MCF 10A (cell line): ENCODE data around the gene AVEN. TPM values are rescaled to one million over a fixed set of nuclear protein-coding genes. Genes with fewer than 3 reads are reported as not detected.

ENCODE experiments used
- BruUV-seq: library from RNA; stranded (reverse); fragments of 400-500 nt; replicated peaks from 2 replicates; lab custom pipeline; 2021; lab: Mats Ljungman, UMichigan
- CTCF ChIA-PET: fragments of 300-600 bp; sonication (Branson Sonifier 250); formaldehyde crosslinking; extraction: SDS; loops from one replicate; lab custom pipeline; 2021; ENCODE audit warnings: antibody characterized with exemption, inconsistent platforms; lab: Yijun Ruan, JAX
- POLR2A ChIA-PET: fragments of 300-600, 350-650 bp; sonication (Branson Sonifier 250); formaldehyde crosslinking; extraction: SDS; loops from one replicate; lab custom pipeline; 2020; ENCODE audit warnings: antibody characterized with exemption, inconsistent platforms; lab: Yijun Ruan, JAX
- DNase-seq: peaks from one replicate; pipeline ENCODE4 v3.0.0-alpha.2; 2018; ENCODE audit not compliant: unreplicated experiment
- H3K27ac Mint-ChIP-seq: one replicate; pipeline ENCODE4 v1.8.0; 2022; ENCODE audit warnings: mild to moderate bottlenecking, low read depth, mixed read lengths; ENCODE audit not compliant: unreplicated experiment
- H3K27me3 Mint-ChIP-seq: one replicate; pipeline ENCODE4 v1.8.0; 2022; ENCODE audit warnings: mixed read lengths; ENCODE audit not compliant: insufficient read depth, unreplicated experiment
- H3K36me3 Mint-ChIP-seq: one replicate; pipeline ENCODE4 v1.8.0; 2022; ENCODE audit warnings: mild to moderate bottlenecking, moderate library complexity, mixed read lengths; ENCODE audit not compliant: insufficient read depth, unreplicated experiment
- H3K4me1 Mint-ChIP-seq: one replicate; pipeline ENCODE4 v1.8.0; 2022; ENCODE audit warnings: mixed read lengths; ENCODE audit not compliant: insufficient read depth, unreplicated experiment
- H3K4me3 Mint-ChIP-seq: one replicate; pipeline ENCODE4 v1.8.0; 2022; ENCODE audit warnings: mild to moderate bottlenecking, moderate library complexity, mixed read lengths; ENCODE audit not compliant: unreplicated experiment
- H3K9me3 Mint-ChIP-seq: one replicate; pipeline ENCODE4 v1.8.0; 2022; ENCODE audit warnings: mixed read lengths; ENCODE audit not compliant: unreplicated experiment
- CTCF ChIP-seq: fragments of 200-600 bp; IDR thresholded peaks from one replicate; pipeline ENCODE4 v1.8.0; 2022; ENCODE audit warnings: antibody characterized with exemption, mild to moderate bottlenecking; ENCODE audit not compliant: unreplicated experiment
- intact Hi-C: fragments of 100-400 bp; cut with micrococcal nuclease; formaldehyde crosslinking; loops from 2 replicates; pipeline ENCODE4 v1.14.1; 2022
- total RNA-seq: library from RNA; stranded (reverse); gene quantifications from 2 replicates; pipeline ENCODE4 v1.2.3, GENCODE V29; 2022

Gene AVEN
- total RNA-seq, 1 experiment from 2014 or later: 42.4 TPM

DNA sequence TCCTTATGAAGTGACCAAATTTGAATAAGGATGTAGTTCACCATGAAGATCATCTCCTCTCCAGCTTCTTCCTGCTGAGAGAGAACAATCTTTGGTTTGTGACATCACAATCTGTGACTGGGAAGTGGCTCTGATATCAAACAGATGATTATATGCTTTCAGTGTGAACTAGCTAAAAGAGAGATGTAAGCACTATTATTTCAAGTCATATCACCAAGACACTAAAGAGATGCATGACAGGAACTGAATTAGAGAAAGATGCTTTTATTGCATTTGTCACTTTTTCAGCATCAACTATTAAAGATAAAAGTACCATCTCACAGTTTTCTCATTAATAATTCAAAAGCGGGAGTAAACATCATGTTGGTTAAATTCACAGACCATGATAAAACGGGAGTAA is 67.2 kb downstream of the AVEN start:
- intact Hi-C loops: no loop called here
- POLR2A ChIA-PET: no interaction called here

DNA sequence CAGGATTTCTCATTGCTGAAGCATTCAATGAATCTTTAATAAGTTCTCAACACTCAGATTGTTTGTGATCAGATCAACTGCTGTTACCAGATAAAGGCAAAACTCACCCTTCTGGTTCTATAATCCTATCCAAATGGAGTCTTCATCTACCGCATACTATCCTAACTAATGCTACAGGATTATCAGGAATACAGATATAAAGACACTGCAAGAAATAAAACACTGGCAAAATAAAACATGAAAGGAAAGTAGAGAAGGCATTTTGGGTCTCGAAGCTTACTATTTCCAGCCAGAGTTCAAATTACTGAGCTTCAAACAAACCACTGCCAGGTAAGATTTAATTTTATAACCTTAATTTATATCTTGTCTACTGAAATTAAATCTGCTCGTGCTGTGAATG is 70.2 kb downstream of the AVEN start:
- no TSS peak for BruUV-seq
- Mint-ChIP-seq H3K27me3 (no peaks in the 10 kb centered on the region), H3K36me3 (no peaks in the 10 kb centered on the region), H3K4me1 (no peaks in the 10 kb centered on the region), H3K9me3 (no peaks in the 10 kb centered on the region), H3K4me3 (no peak overlapping the region), H3K27ac (no peak overlapping the region)
- ChIA-PET CTCF (interaction anchor here (0.6 to 3.7 kb wide), 3 partner anchors 74 to 232 kb away, joined by 3 to 46 read pairs (median 6); no protein-coding TSS in a partner anchor), POLR2A (no interaction called here)
- TF ChIP-seq CTCF: no peak
- intact Hi-C loops: no loop called here
- no peak for DNase-seq

More for the DNA sequence above, 67.2 kb downstream of the AVEN start:
- CTCF ChIA-PET: interaction anchor here (0.7 to 6.4 kb wide), 3 partner anchors 232 to 239 kb away, joined by 4 to 78 read pairs (median 4); no protein-coding TSS in a partner anchor
- BruUV-seq: no TSS peak
- H3K36me3 Mint-ChIP-seq: no peaks in the 10 kb centered on the region
- no peak overlapping the region for H3K27ac Mint-ChIP-seq
- no peak for TF ChIP-seq CTCF
- H3K9me3 Mint-ChIP-seq: no peaks in the 10 kb centered on the region
- DNase-seq: no peak
- no peak overlapping the region for H3K4me3 Mint-ChIP-seq
- no peaks in the 10 kb centered on the region for H3K4me1 Mint-ChIP-seq
- H3K27me3 Mint-ChIP-seq: no peaks in the 10 kb centered on the region

DNA sequence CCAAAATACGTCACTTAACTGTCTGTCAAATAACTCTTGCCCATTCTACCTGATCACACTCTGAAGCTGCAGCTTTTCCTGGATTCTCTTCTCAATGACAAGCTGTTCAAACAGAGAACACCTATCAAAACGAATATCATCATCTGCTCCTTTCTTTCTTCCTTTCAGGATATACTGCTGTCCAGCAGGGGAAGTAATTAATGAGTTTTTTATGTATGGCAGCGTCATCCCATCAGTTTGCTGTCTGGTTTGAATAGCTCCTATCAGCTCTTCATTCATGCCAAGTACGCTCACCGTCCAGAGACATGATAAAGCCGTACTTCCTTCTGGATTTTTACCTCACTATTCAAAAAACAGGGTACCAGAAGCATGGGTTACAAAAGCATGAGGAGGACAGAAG is 70.8 kb downstream of the AVEN start, which contains the start of gene CHRM5:
Gene CHRM5 (plus strand): TSS at position 274 of the 400 bp plus-strand sequence. CDS start 94,221 bp downstream, outside the sequence.
- BruUV-seq: no TSS peak
- no peak within 1 kb of the TSS for H3K4me3 Mint-ChIP-seq
- no peaks in the 10 kb centered on the region for H3K9me3 Mint-ChIP-seq
- intact Hi-C loops: no loop called here
- no peak for DNase-seq
- ChIA-PET CTCF (interaction anchor here (0.6 to 3.7 kb wide), 4 partner anchors 73 to 428 kb away, joined by 3 to 46 read pairs (median 5); no protein-coding TSS in a partner anchor), POLR2A (interaction anchor here (0.6 kb wide), 1 partner anchor 12 kb away, joined by 3 read pairs; no protein-coding TSS in a partner anchor)
- H3K27me3 Mint-ChIP-seq: no peaks in the 10 kb centered on the region
- no peaks in the 10 kb centered on the region for H3K4me1 Mint-ChIP-seq
- H3K27ac Mint-ChIP-seq: no peak within 1 kb of the TSS
- TF ChIP-seq CTCF: no peak
- H3K36me3 Mint-ChIP-seq: no peaks in the 10 kb centered on the region

GRCh38 chr15:33964665-33965040 is 74.4 kb downstream of the AVEN start:
- CTCF ChIA-PET: interaction anchor here (1.0 to 4.3 kb wide), 3 partner anchors 108 to 264 kb away, joined by 4 to 75 read pairs (median 4); no protein-coding TSS in a partner anchor
- no TSS peak for BruUV-seq
- intact Hi-C loops: loop anchor here (1.0 kb wide), 1 partner anchor 229 kb away; no protein-coding TSS in a partner anchor
- no peak for DNase-seq
- Mint-ChIP-seq H3K27ac (no peak overlapping the region), H3K36me3 (no peaks in the 10 kb centered on the region), H3K4me3 (no peak overlapping the region), H3K9me3 (no peaks in the 10 kb centered on the region), H3K4me1 (no peaks in the 10 kb centered on the region), H3K27me3 (no peaks in the 10 kb centered on the region)
- no peak for TF ChIP-seq CTCF
- POLR2A ChIA-PET: interaction anchor here (0.7 kb wide), 1 partner anchor 167 kb away, joined by 5 read pairs; no protein-coding TSS in a partner anchor
